HG03469 (cell line): ENCODE results near the gene SERP2.
A peak's percentile ranks its signal among the peaks of the same experiment; 100 is the strongest.

Source experiments
- ATAC-seq: cut with Tn5 transposase; IDR thresholded peaks from one replicate; pipeline ENCODE4 v1.9.1; 2021; ENCODE audit warnings: mild to moderate bottlenecking, moderate library complexity, moderate number of reproducible peaks; ENCODE audit not compliant: unreplicated experiment

The SERP2 gene

DNA sequence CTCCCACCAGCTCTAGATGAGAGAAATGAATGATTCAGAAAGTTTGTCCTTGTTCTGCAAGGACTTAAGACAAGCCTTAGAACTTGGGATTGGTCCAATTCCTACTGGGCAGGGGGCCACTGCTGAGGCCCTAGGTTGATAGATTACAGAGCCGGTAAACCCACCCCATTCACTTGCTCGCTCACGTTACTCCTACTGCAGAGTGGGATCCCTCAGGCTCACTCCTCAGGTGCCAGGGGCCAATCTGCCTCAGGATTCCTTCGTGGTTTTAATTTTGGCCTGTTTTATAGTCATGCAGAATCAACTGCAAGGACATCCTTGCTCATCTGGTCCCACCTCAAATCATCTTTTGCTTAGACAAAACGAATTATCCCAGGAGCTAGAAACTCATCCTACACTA is 59.0 kb downstream of the SERP2 start:
- no peak for ATAC-seq

GRCh38 chr13:44433863-44434765 is 60.5 kb downstream of the SERP2 start:
- no peak for ATAC-seq

GRCh38 chr13:44434766-44435141 is 61.1 kb downstream of the SERP2 start:
- ATAC-seq = no peak

- ATAC-seq = peak; percentile 36
Measured at GRCh38 chr13:44435142-44435918, 61.7 kb downstream of the SERP2 start.

DNA sequence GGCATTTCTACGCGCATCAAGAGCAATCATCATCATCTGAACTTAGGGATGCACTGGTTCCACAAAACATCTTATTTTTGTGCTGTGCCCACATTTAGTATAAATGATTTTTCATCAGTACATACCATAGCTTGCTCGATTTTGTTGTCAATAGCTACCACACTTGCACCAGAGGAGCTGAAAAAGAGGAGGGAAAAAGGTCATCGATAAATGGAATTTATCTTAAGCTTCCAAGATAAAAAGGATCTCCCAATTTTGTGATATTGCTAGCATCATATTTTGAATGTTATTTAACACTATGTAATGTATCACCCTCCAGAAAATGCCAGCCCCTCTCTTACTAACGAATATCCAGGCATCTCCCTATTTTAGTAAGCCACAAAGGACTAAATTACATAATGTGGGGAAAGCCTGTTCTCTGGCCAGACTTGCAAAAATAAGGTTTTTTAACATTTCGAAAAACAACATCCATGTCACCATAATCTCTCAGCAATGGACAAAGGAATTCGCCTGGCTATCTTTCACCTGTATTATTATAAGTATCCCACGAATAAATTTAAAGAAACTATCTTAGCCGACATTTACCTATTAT is 62.4 kb downstream of the SERP2 start:
- ATAC-seq = no peak

DNA sequence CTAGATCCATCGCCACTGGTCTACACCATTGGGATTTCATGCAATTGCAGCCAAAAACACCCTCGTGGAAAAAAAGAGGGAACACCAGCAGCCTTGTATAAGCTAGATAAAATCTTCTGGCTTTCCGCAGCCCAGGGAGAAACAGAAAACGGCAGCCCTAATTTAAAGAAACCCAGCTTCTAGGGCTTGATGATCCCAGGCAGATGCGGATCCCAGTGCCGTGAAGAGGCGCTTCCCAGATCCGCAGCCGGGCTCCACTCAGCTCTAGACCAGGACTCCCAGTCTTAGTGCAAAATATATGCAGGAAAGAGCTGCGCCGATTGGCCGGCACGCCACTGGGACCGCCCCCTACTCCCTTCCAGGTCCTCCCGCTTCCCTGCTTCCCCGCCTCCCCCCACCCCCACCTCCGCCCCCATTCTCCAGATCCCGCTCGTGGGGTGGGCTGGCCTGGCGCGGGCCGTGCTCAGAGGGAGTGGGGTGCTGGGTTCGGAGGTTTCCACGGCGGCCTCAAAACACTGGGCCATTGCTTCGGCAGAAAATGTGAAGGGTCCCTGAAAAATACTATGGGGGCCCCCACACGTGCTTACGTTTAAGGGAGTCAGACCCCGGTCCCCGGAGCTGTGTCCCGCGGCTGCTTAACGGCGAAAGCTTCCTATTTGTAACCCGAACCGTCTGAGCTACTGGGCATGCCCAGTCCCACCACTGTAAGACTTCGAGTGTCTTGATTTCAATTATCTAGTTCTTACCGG is 63.1 kb downstream of the SERP2 start:
- ATAC-seq = no peak

GRCh38 chr13:44437356-44438233 is 64.0 kb downstream of the SERP2 start:
- no peak for ATAC-seq

DNA sequence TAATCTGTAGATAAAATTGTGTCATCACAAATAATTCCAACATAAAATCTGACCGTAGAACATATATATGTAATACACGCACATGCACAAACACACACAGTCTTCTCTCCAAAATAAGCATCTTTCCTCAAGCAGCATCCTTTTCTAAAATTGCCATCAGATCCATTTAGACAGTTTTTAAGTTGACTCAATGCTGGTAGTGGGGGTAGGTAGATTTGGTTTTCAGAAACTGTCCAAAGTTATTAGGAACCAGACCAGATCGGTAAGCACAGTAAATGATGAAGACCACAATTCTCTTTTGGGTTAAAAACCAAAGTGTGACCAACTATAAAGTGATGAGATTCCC is 64.6 kb downstream of the SERP2 start:
- ATAC-seq = no peak

GRCh38 chr13:44439452-44440024 is 65.9 kb downstream of the SERP2 start:
- no peak for ATAC-seq

- ATAC-seq = no peak
Measured at GRCh38 chr13:44440046-44440608, 66.5 kb downstream of the SERP2 start.
